ENCODE results near the gene C5orf22. TPM values are rescaled to one million over a fixed set of nuclear protein-coding genes. Genes with fewer than 3 reads are reported as not detected.
"Not testable (repeated sequence)": the region's sequence is repeated elsewhere in the genome, so short reads cannot be mapped to it uniquely, and the experiment has no call there.

C5orf22 gene
- total and polyA plus RNA-seq, 4 donors: 4.6 to 10.3 (median 7.0) TPM

DNA sequence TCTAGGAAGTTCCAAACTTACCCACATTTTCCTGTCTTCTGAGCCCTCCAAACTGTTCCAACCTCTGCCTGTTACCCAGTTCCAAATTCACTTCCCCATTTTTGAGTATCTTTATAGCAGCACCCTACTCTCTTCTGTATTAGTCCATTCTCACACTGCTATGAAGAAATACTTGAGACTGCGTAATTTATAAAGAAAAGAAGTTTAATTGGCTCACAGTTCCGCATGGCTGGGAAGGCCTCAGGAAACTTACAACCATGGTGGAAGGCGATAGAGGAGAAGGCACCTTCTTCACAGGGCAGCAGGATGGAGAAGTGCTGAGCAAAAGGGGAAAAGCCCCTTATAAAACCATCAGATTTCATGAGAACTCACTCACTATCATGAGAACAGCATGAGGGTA is 34.3 kb downstream of the C5orf22 start:
- not testable (repeated sequence) for H3K4me3 ChIP-seq (ENCODE audit: low read depth in 1 of 3, low read length in 3 of 3); DNase-seq (ENCODE audit: low spot score); H3K9ac ChIP-seq (ENCODE audit: low read depth in 1 of 2, low read length in 2 of 2); H3K9me3 ChIP-seq (ENCODE audit: control insufficient read depth in 4 of 4, low read length in 3 of 4); H3K27me3 ChIP-seq (ENCODE audit: control insufficient read depth in 4 of 4, insufficient read depth in 4 of 4, low read length in 3 of 4); H3K27ac ChIP-seq (ENCODE audit: low read depth in 1 of 2, low read length in 2 of 2); H3K4me1 ChIP-seq (ENCODE audit: control insufficient read depth in 4 of 4, insufficient read depth in 4 of 4, low read length in 3 of 4); H3K36me3 ChIP-seq (ENCODE audit: control insufficient read depth in 4 of 4, insufficient read depth in 3 of 4, low read depth in 1 of 4, low read length in 3 of 4)
- WGBS: 90% methylated on average over 3 of the region's 3 CpGs

DNA sequence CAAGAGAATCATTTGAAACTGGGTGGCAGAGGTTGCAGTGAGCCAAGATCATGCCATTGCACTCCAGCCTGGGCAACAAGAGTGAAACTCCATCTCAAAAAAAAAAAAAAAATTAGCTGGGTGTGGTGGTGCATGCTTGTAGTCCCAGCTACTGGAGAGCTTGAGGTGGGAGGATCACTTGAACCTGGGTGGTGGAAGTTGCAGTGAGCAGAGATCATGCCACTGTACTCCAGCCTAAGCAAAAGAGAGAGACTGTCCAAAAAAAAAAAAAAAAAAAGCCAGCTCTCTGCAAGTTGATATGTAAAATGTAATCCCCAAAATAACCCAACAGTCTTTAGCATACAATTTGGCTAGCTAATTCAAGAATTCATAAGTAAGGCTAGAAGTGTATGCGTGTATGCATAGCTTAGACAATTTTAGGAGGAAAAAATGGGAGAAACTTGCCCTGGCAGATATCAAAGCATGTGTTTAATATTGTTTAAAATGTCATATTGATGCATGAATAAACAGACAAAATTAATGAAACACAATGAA is 36.3 kb downstream of the C5orf22 start:
- DNase-seq (ENCODE audit: low spot score): no peak
- Histone ChIP-seq H3K4me1 (ENCODE audit: control insufficient read depth in 4 of 4, insufficient read depth in 4 of 4, low read length in 3 of 4) (no peaks in the 10 kb centered on the region), H3K9ac (ENCODE audit: low read depth in 1 of 2, low read length in 2 of 2) (no peak overlapping the region), H3K27me3 (ENCODE audit: control insufficient read depth in 4 of 4, insufficient read depth in 4 of 4, low read length in 3 of 4) (no peaks in the 10 kb centered on the region), H3K9me3 (ENCODE audit: control insufficient read depth in 4 of 4, low read length in 3 of 4) (peaks cover 0 to 3% (median 1%) of the 10 kb centered on the region in 4 donors), H3K36me3 (ENCODE audit: control insufficient read depth in 4 of 4, insufficient read depth in 3 of 4, low read depth in 1 of 4, low read length in 3 of 4) (no peaks in the 10 kb centered on the region), H3K4me3 (ENCODE audit: low read depth in 1 of 3, low read length in 3 of 3) (no peak overlapping the region), H3K27ac (ENCODE audit: low read depth in 1 of 2, low read length in 2 of 2) (no peak overlapping the region)
- no peak for TF ChIP-seq GABPA (IDR thresholded peaks at IDR 0.05 in 1 of 2, conservative IDR thresholded peaks at IDR 0.05 in 1 of 2)
- TF ChIP-seq, protein P1, sequence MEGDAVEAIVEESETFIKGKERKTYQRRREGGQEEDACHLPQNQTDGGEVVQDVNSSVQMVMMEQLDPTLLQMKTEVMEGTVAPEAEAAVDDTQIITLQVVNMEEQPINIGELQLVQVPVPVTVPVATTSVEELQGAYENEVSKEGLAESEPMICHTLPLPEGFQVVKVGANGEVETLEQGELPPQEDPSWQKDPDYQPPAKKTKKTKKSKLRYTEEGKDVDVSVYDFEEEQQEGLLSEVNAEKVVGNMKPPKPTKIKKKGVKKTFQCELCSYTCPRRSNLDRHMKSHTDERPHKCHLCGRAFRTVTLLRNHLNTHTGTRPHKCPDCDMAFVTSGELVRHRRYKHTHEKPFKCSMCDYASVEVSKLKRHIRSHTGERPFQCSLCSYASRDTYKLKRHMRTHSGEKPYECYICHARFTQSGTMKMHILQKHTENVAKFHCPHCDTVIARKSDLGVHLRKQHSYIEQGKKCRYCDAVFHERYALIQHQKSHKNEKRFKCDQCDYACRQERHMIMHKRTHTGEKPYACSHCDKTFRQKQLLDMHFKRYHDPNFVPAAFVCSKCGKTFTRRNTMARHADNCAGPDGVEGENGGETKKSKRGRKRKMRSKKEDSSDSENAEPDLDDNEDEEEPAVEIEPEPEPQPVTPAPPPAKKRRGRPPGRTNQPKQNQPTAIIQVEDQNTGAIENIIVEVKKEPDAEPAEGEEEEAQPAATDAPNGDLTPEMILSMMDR (IDR thresholded peaks at IDR 0.05; ENCODE audit: low read depth, low read length, missing input control): no peak
- 95% methylated on average over 1 of the region's 1 CpG for WGBS

DNA sequence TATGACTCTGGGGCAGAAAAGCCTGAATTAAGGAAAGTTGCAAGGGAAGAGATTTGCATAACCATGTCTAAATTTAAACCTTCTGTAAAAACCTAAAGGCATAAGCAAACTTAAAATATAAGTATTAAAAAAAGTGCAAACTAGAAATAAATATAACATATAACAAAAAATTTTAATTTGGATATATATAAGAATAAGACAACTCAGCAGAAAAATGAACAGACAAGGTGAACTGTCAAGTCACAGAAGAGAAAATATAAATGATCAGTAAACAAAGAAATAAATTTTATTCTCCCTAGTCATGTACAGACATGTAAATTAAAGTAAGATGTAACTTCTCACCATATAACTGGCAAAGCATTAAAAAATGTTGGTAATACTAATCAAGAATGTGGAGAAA is 37.0 kb downstream of the C5orf22 start:
- H3K4me3 ChIP-seq (ENCODE audit: low read depth in 1 of 3, low read length in 3 of 3): no peak overlapping the region
- peaks cover 0 to 3% (median 1%) of the 10 kb centered on the region in 4 donors for H3K9me3 ChIP-seq (ENCODE audit: control insufficient read depth in 4 of 4, low read length in 3 of 4)
- H3K27me3 ChIP-seq (ENCODE audit: control insufficient read depth in 4 of 4, insufficient read depth in 4 of 4, low read length in 3 of 4): no peaks in the 10 kb centered on the region
- no peaks in the 10 kb centered on the region for H3K36me3 ChIP-seq (ENCODE audit: control insufficient read depth in 4 of 4, insufficient read depth in 3 of 4, low read depth in 1 of 4, low read length in 3 of 4)
- no peak overlapping the region for H3K9ac ChIP-seq (ENCODE audit: low read depth in 1 of 2, low read length in 2 of 2)
- DNase-seq (ENCODE audit: low spot score): no peak
- H3K27ac ChIP-seq (ENCODE audit: low read depth in 1 of 2, low read length in 2 of 2): no peak overlapping the region
- TF ChIP-seq RXRA (IDR thresholded peaks at IDR 0.05): no peak
- no peak for TF ChIP-seq NR2F2 (IDR thresholded peaks at IDR 0.05)
- TF ChIP-seq JUND (IDR thresholded peaks at IDR 0.05): no peak
- TF ChIP-seq GABPA (IDR thresholded peaks at IDR 0.05 in 1 of 2, conservative IDR thresholded peaks at IDR 0.05 in 1 of 2): no peak
- TF ChIP-seq, protein P2, sequence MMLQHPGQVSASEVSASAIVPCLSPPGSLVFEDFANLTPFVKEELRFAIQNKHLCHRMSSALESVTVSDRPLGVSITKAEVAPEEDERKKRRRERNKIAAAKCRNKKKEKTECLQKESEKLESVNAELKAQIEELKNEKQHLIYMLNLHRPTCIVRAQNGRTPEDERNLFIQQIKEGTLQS (IDR thresholded peaks at IDR 0.05): no peak
- TF ChIP-seq TAF1 (conservative IDR thresholded peaks at IDR 0.05): no peak
- TF ChIP-seq, protein P1 (IDR thresholded peaks at IDR 0.05; ENCODE audit: low read depth, low read length, missing input control): no peak
- no peak for TF ChIP-seq HNF4A (conservative IDR thresholded peaks at IDR 0.05)
- no peak for TF ChIP-seq HNF4G (IDR thresholded peaks at IDR 0.05)
- TF ChIP-seq FOXA2 (IDR thresholded peaks at IDR 0.05): no peak
- no peak for TF ChIP-seq FOXA1 (IDR thresholded peaks at IDR 0.05)
- no peak for TF ChIP-seq YY1 (IDR thresholded peaks at IDR 0.05)
- no peaks in the 10 kb centered on the region for H3K4me1 ChIP-seq (ENCODE audit: control insufficient read depth in 4 of 4, insufficient read depth in 4 of 4, low read length in 3 of 4)

Data from liver (tissue), 9 donors.